Astrocyte of the spinal cord (primary cell): ENCODE measurements around the gene ICE2.
A peak's percentile ranks its signal among the peaks of the same experiment; 100 is the strongest.

Source experiments
- DNase-seq: peaks from one replicate; pipeline ENCODE4 v3.0.0; 2011; ENCODE audit warnings: low read depth, low spot score
- H3K4me3 ChIP-seq: 2 replicates; pipeline ENCODE4 v1.5.1; 2011; ENCODE audit warnings: low read depth, mild to moderate bottlenecking, low read length, moderate library complexity
- in situ Hi-C: cut with HindIII; loops from 2 replicates; pipeline ENCODE4 v1.10.0; 2017; ENCODE audit warnings: low sequenced_read_pairs
- TF ChIP-seq, protein P1 (sequence below): IDR thresholded peaks from 2 replicates; pipeline ENCODE4 v1.5.1; 2012; ENCODE audit warnings: low read depth, mild to moderate bottlenecking, low read length, inconsistent platforms

The ICE2 gene

DNA sequence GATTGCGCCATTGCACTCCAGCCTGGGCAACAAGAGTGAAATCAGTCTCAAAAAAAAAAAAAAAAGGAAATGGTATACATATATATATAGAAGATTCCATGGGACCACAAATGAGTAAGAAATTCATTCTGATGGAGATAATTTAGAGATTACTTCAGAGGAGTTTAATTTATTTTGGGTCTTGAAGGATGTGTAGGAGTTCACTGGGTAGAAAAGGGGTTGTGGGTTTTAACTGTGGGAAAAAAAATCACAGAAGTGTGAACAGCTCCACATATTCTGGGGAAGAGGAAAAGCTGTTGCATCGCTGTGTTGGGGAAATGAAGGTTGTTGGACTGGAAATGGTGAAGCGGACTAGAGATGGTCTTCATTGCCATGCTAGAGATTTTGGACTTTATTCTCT, 4.1 kb upstream of the ICE2 start:
- in situ Hi-C loops = no loop called here

DNA sequence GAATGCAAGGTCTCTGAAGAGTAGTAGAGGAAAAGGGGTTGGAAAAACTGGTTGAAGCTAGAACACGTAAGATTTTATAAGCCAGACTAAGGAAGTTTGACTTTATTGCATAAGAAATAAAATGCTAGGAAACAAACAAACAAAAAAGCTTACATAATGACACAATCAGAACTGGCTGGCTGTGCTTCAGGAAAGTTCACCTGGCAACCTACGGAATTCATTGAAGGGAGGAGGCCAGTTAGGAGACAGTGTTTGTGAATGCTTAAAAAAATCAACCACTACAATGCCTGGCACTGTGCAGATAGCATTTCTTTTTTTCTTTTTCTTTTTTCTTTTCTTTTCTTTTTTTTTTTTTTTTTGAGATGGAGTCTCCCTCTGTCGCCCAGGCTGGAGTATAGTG, 1.9 kb upstream of the ICE2 start:
- in situ Hi-C loops = no loop called here
- no peak overlapping the region for H3K4me3 ChIP-seq
- TF ChIP-seq, protein P1, sequence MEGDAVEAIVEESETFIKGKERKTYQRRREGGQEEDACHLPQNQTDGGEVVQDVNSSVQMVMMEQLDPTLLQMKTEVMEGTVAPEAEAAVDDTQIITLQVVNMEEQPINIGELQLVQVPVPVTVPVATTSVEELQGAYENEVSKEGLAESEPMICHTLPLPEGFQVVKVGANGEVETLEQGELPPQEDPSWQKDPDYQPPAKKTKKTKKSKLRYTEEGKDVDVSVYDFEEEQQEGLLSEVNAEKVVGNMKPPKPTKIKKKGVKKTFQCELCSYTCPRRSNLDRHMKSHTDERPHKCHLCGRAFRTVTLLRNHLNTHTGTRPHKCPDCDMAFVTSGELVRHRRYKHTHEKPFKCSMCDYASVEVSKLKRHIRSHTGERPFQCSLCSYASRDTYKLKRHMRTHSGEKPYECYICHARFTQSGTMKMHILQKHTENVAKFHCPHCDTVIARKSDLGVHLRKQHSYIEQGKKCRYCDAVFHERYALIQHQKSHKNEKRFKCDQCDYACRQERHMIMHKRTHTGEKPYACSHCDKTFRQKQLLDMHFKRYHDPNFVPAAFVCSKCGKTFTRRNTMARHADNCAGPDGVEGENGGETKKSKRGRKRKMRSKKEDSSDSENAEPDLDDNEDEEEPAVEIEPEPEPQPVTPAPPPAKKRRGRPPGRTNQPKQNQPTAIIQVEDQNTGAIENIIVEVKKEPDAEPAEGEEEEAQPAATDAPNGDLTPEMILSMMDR = no peak
- DNase-seq = no peak

More for the DNA sequence above, 4.1 kb upstream of the ICE2 start:
- H3K4me3 ChIP-seq = no peak overlapping the region
- DNase-seq = no peak
- TF ChIP-seq, protein P1 = no peak

DNA sequence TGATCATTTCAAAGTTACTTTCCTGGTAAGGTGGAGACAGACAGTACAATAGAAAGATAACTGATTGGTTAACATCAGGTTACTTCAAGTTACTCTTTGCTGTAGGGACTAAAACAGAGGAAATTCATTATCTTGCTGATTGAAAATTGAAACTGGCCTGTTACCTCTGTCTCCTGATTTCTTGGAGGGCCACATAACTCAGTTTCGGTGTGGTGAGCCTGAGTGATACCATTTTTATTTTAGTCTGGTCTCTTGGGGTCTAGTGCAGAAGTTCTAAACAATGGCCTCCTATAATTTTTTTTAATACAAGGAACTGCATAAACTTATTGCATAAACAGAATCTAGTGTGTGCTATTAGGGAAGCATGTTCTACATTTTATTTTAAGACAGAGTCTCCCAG, 1.2 kb upstream of the ICE2 start:
- TF ChIP-seq, protein P1 = no peak
- no peak overlapping the region for H3K4me3 ChIP-seq
- no peak for DNase-seq
- in situ Hi-C loops = no loop called here

DNA sequence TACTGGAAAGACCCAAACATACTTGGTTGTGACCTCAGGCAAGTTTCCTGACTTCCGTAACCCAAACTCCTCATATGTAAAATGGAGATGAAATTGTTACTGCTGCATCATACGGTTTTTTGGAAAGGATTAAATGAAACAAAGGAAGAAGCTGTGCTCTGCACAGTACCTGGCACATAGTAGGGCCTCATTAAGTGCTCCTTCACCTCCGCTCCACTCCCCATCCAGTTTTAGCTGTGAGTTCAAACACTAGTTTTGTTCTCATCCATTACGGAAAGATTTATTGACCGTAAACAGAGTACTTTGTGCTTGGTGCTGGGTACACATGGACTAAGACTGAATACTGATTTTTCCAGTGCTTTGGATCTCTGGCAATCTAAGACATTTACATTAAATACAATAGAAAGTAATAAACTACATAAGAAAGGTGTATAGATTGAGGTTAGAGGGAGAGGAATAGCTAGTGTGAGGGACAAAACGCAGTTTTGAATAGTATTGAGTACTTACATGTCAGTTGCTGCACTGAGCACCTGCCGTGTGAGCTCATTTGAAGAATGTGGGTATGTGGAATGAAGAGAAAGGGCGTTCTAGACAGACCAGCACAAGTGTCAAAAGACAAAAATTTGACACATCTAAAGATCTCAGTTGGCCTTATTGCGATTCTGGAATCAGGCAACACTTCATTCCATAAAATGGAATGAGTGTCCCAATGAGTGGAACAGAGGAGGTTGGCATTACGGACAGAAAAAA, 594 bp upstream of the ICE2 start:
- H3K4me3 ChIP-seq = peak overlapping the region; percentile 80
- TF ChIP-seq, protein P1 = no peak
- in situ Hi-C loops = no loop called here
- peak; percentile 12 for DNase-seq

GRCh38 chr15:60477916-60478565, 901 bp downstream of the ICE2 start:
- TF ChIP-seq, protein P1 = no peak
- in situ Hi-C loops = no loop called here
- H3K4me3 ChIP-seq = peak overlapping the region; percentile 80
- peak; percentile 50 for DNase-seq

DNA sequence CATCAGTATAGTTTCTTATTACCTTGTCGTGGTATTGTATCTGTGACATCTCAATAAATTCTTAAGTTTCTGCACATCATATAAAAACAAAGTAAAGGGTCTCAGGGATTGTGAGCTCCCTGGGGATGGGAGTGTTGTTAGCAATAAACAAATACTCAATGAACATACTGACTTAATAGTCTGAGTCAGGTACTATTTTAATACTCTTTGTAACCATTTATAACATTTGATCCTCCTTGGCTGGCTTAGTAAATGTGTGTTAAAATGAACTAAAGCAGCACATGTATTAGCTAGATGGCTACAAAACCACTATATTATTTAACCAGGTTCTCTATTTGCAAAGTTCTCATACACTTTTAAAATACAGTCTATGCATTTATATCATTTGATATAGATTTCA, 1.8 kb downstream of the ICE2 start:
- TF ChIP-seq, protein P1 = no peak
- in situ Hi-C loops = no loop called here
- no peak overlapping the region for H3K4me3 ChIP-seq
- no peak for DNase-seq
